Liver (tissue), 3 donors: ENCODE measurements around the gene TXLNG.

Experiments used
- ATF3 ChIP-seq: IDR thresholded peaks from 2 replicates; pipeline ENCODE4 v1.6.1; 2016; ENCODE audit warnings: antibody characterized with exemption
- CTCF ChIP-seq: fragments of 150-350 bp; IDR thresholded peaks from 2 replicates; pipeline ENCODE4 v1.5.1; 2017; ENCODE audit warnings: improper control_type of control experiment, low read depth, low read length; ENCODE audit not compliant: missing input control
- EGR1 ChIP-seq, 2 donors: IDR thresholded peaks; 2 replicates each; pipeline ENCODE4 v1.6.1; 2016 to 2018; ENCODE audit warnings: antibody characterized with exemption in 2 of 2, low read depth in 2 of 2
- FOXA1 ChIP-seq: IDR thresholded peaks from 2 replicates; pipeline ENCODE4 v1.6.1; 2016; ENCODE audit warnings: antibody characterized with exemption
- GABPA ChIP-seq, 2 donors: IDR thresholded peaks in 1 of 2; conservative IDR thresholded peaks in 1 of 2; 2 replicates each; pipeline ENCODE4 v1.6.1; 2016; ENCODE audit warnings: antibody characterized with exemption in 2 of 2, mild to moderate bottlenecking in 1 of 2, moderate library complexity in 1 of 2
- HNF4A ChIP-seq, 2 donors: conservative IDR thresholded peaks; 2 replicates each; pipeline ENCODE4 v1.6.1; 2016; ENCODE audit warnings: antibody characterized with exemption in 2 of 2, mild to moderate bottlenecking in 2 of 2
- HNF4G ChIP-seq: IDR thresholded peaks from 2 replicates; pipeline ENCODE4 v1.6.1; 2016; ENCODE audit warnings: antibody characterized with exemption
- JUND ChIP-seq, 2 donors: IDR thresholded peaks; 2 replicates each; pipeline ENCODE4 v1.6.1; 2016; ENCODE audit warnings: antibody characterized with exemption in 2 of 2
- MAX ChIP-seq: IDR thresholded peaks from 2 replicates; pipeline ENCODE4 v1.6.1; 2016; ENCODE audit warnings: antibody characterized with exemption
- RAD21 ChIP-seq, 2 donors: IDR thresholded peaks; 2 replicates each; pipeline ENCODE4 v1.6.1; 2016; ENCODE audit warnings: antibody characterized with exemption in 2 of 2, mild to moderate bottlenecking in 2 of 2
- REST ChIP-seq: IDR thresholded peaks from 2 replicates; pipeline ENCODE4 v1.6.1; 2016; ENCODE audit warnings: antibody characterized with exemption, mild to moderate bottlenecking
- SP1 ChIP-seq: IDR thresholded peaks from 2 replicates; pipeline ENCODE4 v1.6.1; 2018; ENCODE audit warnings: antibody characterized with exemption, mild to moderate bottlenecking
- TAF1 ChIP-seq: conservative IDR thresholded peaks from 2 replicates; pipeline ENCODE4 v1.6.1; 2016; ENCODE audit warnings: antibody characterized with exemption, mild to moderate bottlenecking
- ZBTB33 ChIP-seq: IDR thresholded peaks from 2 replicates; pipeline ENCODE4 v1.6.1; 2016; ENCODE audit warnings: antibody characterized with exemption
- donor health status: healthy.
- donor health status: healthy.

GRCh38 chrX:16856744-16857143, 70.5 kb downstream of the TXLNG start:
- TF ChIP-seq CTCF (no peak), ZBTB33 (no peak), MAX (no peak), GABPA (IDR thresholded peaks at IDR 0.05 in 1 of 2, conservative IDR thresholded peaks at IDR 0.05 in 1 of 2) (no peak), HNF4G (no peak), FOXA1 (no peak), EGR1 (IDR thresholded peaks at IDR 0.05; ENCODE audit: low read depth in 2 of 2) (no peak), SP1 (no peak), ATF3 (no peak), TAF1 (no peak), HNF4A (conservative IDR thresholded peaks at IDR 0.05) (no peak), REST (no peak), JUND (IDR thresholded peaks at IDR 0.05) (no peak), RAD21 (IDR thresholded peaks at IDR 0.05) (no peak)
